ENCODE results near the gene COX6B2. TPM values are rescaled to one million over a fixed set of nuclear protein-coding genes. Genes with fewer than 3 reads are reported as not detected.

The COX6B2 gene
- total RNA-seq, 1 donor from 2014 or later: 5.2 TPM

DNA sequence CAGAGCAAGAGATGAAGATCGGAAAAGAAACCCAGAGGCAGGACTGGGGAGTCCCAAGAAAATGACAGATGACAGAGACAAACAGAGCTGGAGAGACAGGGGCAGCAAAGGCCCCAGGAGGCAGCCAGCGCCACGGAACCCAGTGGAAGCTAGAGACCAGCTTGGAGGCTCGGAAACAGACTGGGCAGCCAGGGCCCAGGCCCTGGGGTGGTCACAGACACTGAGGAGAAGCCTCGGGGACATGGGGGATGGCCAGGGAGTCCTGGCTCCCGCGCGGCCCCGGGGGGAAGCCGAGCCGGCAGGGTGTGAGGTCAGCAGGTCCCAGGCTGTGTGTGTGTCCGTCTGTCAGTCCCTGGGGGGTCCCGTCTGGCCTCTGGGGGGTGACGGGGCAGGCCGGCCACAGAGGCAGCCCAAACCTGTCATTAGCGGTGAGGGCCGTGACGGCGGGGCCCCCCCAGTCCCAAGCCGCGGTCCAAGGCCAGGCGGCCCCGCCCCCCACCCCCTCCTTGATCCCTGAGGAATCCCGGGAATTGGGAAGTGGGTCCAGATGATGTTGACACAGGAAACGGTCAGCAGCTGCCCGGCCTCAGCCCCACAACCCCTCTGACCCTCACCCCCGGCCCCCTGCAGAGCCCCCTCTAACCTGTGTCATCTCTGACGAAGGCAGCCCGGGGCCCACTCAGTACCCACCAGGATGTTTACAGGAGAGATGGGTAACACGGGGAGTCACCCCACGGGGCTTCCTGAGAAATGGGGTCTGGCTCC lies 19.7 kb upstream of the COX6B2 start:
- TF ChIP-seq, protein P1, sequence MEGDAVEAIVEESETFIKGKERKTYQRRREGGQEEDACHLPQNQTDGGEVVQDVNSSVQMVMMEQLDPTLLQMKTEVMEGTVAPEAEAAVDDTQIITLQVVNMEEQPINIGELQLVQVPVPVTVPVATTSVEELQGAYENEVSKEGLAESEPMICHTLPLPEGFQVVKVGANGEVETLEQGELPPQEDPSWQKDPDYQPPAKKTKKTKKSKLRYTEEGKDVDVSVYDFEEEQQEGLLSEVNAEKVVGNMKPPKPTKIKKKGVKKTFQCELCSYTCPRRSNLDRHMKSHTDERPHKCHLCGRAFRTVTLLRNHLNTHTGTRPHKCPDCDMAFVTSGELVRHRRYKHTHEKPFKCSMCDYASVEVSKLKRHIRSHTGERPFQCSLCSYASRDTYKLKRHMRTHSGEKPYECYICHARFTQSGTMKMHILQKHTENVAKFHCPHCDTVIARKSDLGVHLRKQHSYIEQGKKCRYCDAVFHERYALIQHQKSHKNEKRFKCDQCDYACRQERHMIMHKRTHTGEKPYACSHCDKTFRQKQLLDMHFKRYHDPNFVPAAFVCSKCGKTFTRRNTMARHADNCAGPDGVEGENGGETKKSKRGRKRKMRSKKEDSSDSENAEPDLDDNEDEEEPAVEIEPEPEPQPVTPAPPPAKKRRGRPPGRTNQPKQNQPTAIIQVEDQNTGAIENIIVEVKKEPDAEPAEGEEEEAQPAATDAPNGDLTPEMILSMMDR (IDR thresholded peaks at IDR 0.05): no peak
- TF ChIP-seq POLR2A (IDR thresholded peaks at IDR 0.05) (no peak), POLR2AphosphoS5 (IDR thresholded peaks at IDR 0.05; ENCODE audit: insufficient read depth in 1 of 2, low read depth in 1 of 2) (no peak)
- no peak for DNase-seq (ENCODE audit: extremely low spot score in 2 of 2)
- peaks cover 8% of the 10 kb centered on the region for H3K27me3 ChIP-seq
- H3K9me3 ChIP-seq: no peaks in the 10 kb centered on the region
- H3K27ac ChIP-seq: no peak overlapping the region
- intact Hi-C loops (cut with DNase I): loop anchor here (10.0 kb wide), 1 partner anchor 69 kb away; no protein-coding TSS in a partner anchor
- H3K4me1 ChIP-seq: peaks cover 20% of the 10 kb centered on the region
- H3K4me3 ChIP-seq: no peak overlapping the region
- no peaks in the 10 kb centered on the region for H3K36me3 ChIP-seq

GRCh38 chr19:55373306-55373992 lies 18.9 kb upstream of the COX6B2 start:
- Histone ChIP-seq H3K4me3 (no peak overlapping the region), H3K36me3 (no peaks in the 10 kb centered on the region), H3K27me3 (peaks cover 11% of the 10 kb centered on the region), H3K4me1 (peaks cover 25% of the 10 kb centered on the region), H3K27ac (no peak overlapping the region), H3K9me3 (no peaks in the 10 kb centered on the region)
- TF ChIP-seq, protein P1 (IDR thresholded peaks at IDR 0.05): no peak
- TF ChIP-seq POLR2AphosphoS5 (IDR thresholded peaks at IDR 0.05; ENCODE audit: insufficient read depth in 1 of 2, low read depth in 1 of 2): no peak
- TF ChIP-seq POLR2A (IDR thresholded peaks at IDR 0.05): no peak
- DNase-seq (ENCODE audit: extremely low spot score in 2 of 2): no peak
- intact Hi-C loops (cut with DNase I): loop anchor here (10.0 kb wide), 1 partner anchor 69 kb away; no protein-coding TSS in a partner anchor

DNA sequence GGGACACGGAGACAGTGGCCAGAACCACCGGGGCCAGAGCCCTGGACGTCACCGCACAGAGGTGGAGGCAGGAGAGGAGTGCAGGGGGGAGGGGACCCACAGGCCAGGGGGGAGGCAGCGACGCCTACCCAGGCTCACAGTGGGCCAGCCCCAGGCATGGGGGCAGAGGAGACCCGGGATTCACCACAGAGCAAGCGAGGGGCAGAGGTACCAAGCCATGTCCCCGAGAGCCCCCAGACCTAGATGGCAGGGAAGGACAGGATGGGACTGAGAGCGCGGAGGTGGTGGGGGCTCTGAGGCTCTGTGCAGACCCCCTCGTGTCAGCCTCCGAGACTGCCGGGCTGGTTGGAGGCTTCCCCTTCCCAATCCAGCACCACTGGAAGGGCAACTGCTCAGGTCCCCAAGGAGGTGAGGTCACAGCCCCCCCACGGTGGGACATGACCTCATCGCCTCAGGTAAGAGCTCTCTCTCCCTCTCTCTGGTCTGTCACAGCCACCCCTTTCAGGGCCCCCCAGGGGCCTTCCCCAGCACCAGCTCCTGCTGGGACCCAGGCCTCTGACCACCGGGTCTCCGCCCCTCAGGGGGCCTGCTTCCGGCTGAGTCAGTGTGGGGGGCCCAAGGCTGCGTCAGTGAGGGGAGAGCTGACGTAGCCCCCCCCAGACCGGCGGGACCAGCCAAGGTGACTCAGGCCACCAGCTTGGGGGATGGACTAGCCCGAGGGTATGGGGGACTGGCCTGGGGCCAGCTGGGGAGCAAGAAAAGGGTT lies 18.0 kb upstream of the COX6B2 start:
- H3K4me3 ChIP-seq: no peak overlapping the region
- H3K4me1 ChIP-seq: peaks cover 25% of the 10 kb centered on the region
- peaks cover 15% of the 10 kb centered on the region for H3K27me3 ChIP-seq
- intact Hi-C loops (cut with DNase I): loop anchor here (10.0 kb wide), 1 partner anchor 68 kb away; no protein-coding TSS in a partner anchor
- H3K36me3 ChIP-seq: no peaks in the 10 kb centered on the region
- no peaks in the 10 kb centered on the region for H3K9me3 ChIP-seq
- no peak overlapping the region for H3K27ac ChIP-seq
- no peak for DNase-seq (ENCODE audit: extremely low spot score in 2 of 2)
- TF ChIP-seq POLR2A (IDR thresholded peaks at IDR 0.05) (no peak), POLR2AphosphoS5 (IDR thresholded peaks at IDR 0.05; ENCODE audit: insufficient read depth in 1 of 2, low read depth in 1 of 2) (no peak)
- TF ChIP-seq, protein P1 (IDR thresholded peaks at IDR 0.05): no peak

DNA sequence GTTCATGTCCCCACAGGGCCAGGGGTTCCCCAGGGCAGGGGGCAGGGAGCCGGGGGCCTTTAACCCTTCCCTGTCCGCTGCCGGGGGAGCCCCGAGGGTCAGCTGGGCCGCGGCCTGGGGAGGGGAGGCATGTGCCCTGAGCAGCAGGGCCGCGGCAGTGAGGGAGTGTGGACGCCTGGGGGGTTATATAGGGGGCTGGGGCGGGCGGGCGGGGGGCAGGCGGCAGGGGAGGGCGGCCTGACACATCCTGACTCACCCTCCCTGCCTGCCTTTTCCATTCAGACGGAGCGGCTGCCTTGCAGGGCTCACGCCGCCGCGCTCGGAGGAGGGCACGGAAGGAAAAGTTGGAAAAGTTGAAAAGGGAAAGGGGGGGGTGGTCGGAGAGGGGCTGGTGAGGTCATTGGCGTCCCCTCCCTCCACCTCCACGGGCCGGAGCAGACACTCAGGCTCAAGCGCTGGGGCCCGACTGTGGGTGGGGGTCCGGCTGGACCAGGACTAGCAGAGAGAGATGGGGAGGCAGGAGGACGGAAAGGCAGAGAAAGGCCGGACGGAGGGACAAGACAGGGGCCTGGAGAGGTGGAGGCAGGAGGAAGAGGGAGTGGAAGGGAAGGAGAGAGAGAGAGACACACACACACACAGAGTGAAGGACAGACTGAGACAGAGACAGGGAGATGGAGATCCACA lies 15.9 kb upstream of the COX6B2 start, which contains the start of gene IL11:
TSS of gene IL11 (minus strand) at position 159 of the 684 bp plus-strand sequence. CDS start at position 6, 153 bp downstream.
- intact Hi-C loops (cut with DNase I): loop anchor here (10.0 kb wide), 1 partner anchor 66 kb away; no protein-coding TSS in a partner anchor

More for the DNA sequence above, 15.9 kb upstream of the COX6B2 start, which contains the start of gene IL11:
- Histone ChIP-seq H3K36me3 (no peaks in the 10 kb centered on the region), H3K4me3 (peak within 1 kb of the TSS; percentile 20 to 38), H3K9me3 (no peaks in the 10 kb centered on the region), H3K27me3 (peaks cover 15% of the 10 kb centered on the region), H3K27ac (no peak within 1 kb of the TSS), H3K4me1 (peaks cover 25% of the 10 kb centered on the region)
- no peak for DNase-seq (ENCODE audit: extremely low spot score in 2 of 2)
- TF ChIP-seq, protein P1 (IDR thresholded peaks at IDR 0.05): no peak
- TF ChIP-seq POLR2AphosphoS5 (IDR thresholded peaks at IDR 0.05; ENCODE audit: insufficient read depth in 1 of 2, low read depth in 1 of 2) (no peak), POLR2A (IDR thresholded peaks at IDR 0.05) (no peak)

Data from vagina (tissue), 2 donors.